Measurements from ENCODE around the gene PTPN21.
A peak's percentile ranks its signal among the peaks of the same experiment; 100 is the strongest.

Gene PTPN21

GRCh38 chr14:88565427-88565826 lies 10.6 kb upstream of the PTPN21 start:
- TF ChIP-seq ZNF565 (CRISPR knock-in tag; conservative IDR thresholded peaks at IDR 0.05; ENCODE audit: low read depth): no peak
- no peak for TF ChIP-seq OSR1 (CRISPR knock-in tag; IDR thresholded peaks at IDR 0.05)
- TF ChIP-seq ARNTL (CRISPR knock-in tag; IDR thresholded peaks at IDR 0.05; ENCODE audit: borderline replicate concordance, low read depth): no peak
- TF ChIP-seq ZFP3 (CRISPR knock-in tag; IDR thresholded peaks at IDR 0.05): no peak
- no peak for TF ChIP-seq RARB (CRISPR knock-in tag; IDR thresholded peaks at IDR 0.05)
- TF ChIP-seq CSRNP3 (CRISPR knock-in tag; IDR thresholded peaks at IDR 0.05): no peak
- TF ChIP-seq ESRRG (CRISPR knock-in tag; IDR thresholded peaks at IDR 0.05): no peak
- no peak for ATAC-seq

DNA sequence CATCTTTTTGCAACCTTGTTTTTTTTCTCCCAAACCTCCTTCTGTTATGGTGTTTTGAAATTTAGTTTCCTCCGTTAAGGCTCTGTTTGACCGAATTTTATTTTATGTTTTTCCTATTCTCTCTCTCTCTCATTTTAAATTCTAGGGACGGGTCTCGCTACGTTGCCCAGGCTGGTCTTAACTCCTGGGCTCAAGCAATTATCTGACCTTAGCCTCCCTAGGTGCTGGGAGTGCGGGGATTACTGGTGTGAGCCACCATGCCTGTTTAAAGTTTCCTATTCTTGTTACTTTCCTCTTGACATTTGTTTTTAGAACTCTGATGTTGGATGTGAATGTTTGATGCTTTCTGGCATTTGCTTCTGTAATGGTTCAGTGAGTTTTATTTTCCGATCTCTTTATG lies 9.0 kb upstream of the PTPN21 start:
- TF ChIP-seq ZFP3 (CRISPR knock-in tag; IDR thresholded peaks at IDR 0.05) (no peak), PPARA (CRISPR knock-in tag; IDR thresholded peaks at IDR 0.05; ENCODE audit: borderline replicate concordance) (no peak), TOX (CRISPR knock-in tag; IDR thresholded peaks at IDR 0.05; ENCODE audit: borderline replicate concordance) (no peak), ZNF8 (CRISPR knock-in tag; IDR thresholded peaks at IDR 0.05) (no peak), OSR1 (CRISPR knock-in tag; IDR thresholded peaks at IDR 0.05) (no peak)
- ATAC-seq: no peak

- TF ChIP-seq ZFP3 (CRISPR knock-in tag; IDR thresholded peaks at IDR 0.05) (peak; percentile 100), ZNF565 (CRISPR knock-in tag; conservative IDR thresholded peaks at IDR 0.05; ENCODE audit: low read depth) (no peak), ZNF8 (CRISPR knock-in tag; IDR thresholded peaks at IDR 0.05) (no peak), GLIS3 (CRISPR knock-in tag; IDR thresholded peaks at IDR 0.05) (no peak), CREB5 (CRISPR knock-in tag; IDR thresholded peaks at IDR 0.05; ENCODE audit: low read depth) (no peak), ZNF70 (CRISPR knock-in tag; IDR thresholded peaks at IDR 0.05) (peak; percentile 70; the same call in 1 of the 2 replicates), TSHZ2 (CRISPR knock-in tag; IDR thresholded peaks at IDR 0.05) (0 out of 2 replicates have a peak, but pooled peaks have one; percentile 64), RARB (CRISPR knock-in tag; IDR thresholded peaks at IDR 0.05) (no peak), TCF4 (CRISPR knock-in tag; IDR thresholded peaks at IDR 0.05; ENCODE audit: borderline replicate concordance) (no peak), TOX (CRISPR knock-in tag; IDR thresholded peaks at IDR 0.05; ENCODE audit: borderline replicate concordance) (no peak)
- ATAC-seq: peak; percentile 96
These were observed 8.3 kb upstream of the PTPN21 start, which contains the start of gene ZC3H14 for GRCh38 chr14:88562831-88563686. ZC3H14 (plus strand) TSS chr14:88563037; CDS start chr14:88563134, 97 bp downstream.

DNA sequence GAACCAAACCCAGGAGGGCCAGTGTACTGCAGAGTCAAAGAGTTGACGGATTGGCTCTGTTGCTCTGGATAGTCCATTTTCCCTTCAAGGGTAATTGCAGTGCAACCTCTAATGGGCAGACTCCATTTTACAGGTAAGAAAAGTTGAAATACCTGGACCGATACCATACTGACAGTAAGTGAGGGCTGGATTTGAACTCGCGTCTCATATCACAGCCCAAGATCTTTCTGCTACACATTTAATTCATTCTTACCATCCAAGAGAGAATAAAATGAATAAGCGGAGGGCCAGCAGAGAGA lies 7.7 kb upstream of the PTPN21 start:
- no peak for TF ChIP-seq ZFP30 (CRISPR knock-in tag; IDR thresholded peaks at IDR 0.05)
- ATAC-seq: no peak

GRCh38 chr14:88559852-88560251 lies 5.0 kb upstream of the PTPN21 start:
- ATAC-seq: peak; percentile 52
- TF ChIP-seq SNAI2 (CRISPR knock-in tag; IDR thresholded peaks at IDR 0.05): no peak
- no peak for TF ChIP-seq TCF4 (CRISPR knock-in tag; IDR thresholded peaks at IDR 0.05; ENCODE audit: borderline replicate concordance)
- TF ChIP-seq ARNTL (CRISPR knock-in tag; IDR thresholded peaks at IDR 0.05; ENCODE audit: borderline replicate concordance, low read depth): no peak
- TF ChIP-seq ISL1 (CRISPR knock-in tag; IDR thresholded peaks at IDR 0.05): no peak

DNA sequence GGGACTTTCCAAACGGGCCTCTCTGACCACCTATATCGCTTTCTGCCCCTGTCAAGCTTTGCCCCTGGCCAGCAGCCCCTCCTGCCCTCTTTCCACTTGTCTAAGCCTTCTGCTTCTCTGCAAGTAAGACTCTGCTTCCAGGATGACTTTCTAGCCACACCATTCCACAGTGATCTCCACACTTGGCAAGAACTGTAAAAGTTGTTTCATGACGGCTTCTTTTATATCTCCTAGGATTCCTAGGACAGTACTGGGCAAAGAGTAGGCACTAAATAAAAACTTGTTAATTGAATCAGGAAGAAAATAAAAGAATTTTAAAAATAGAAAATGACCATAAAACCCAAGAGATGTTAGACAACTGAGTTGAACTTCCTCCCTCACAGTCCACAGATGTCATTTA lies 1.8 kb upstream of the PTPN21 start:
- ATAC-seq: no peak
- TF ChIP-seq POU6F1 (CRISPR knock-in tag; IDR thresholded peaks at IDR 0.05; ENCODE audit: borderline replicate concordance, low read depth) (no peak), GLIS3 (CRISPR knock-in tag; IDR thresholded peaks at IDR 0.05) (no peak), CREB5 (CRISPR knock-in tag; IDR thresholded peaks at IDR 0.05; ENCODE audit: low read depth) (no peak), TSHZ2 (CRISPR knock-in tag; IDR thresholded peaks at IDR 0.05) (no peak), ZNF8 (CRISPR knock-in tag; IDR thresholded peaks at IDR 0.05) (no peak), ZNF70 (CRISPR knock-in tag; IDR thresholded peaks at IDR 0.05) (no peak), RARB (CRISPR knock-in tag; IDR thresholded peaks at IDR 0.05) (no peak), ZC3H10 (CRISPR knock-in tag; IDR thresholded peaks at IDR 0.05) (no peak)

All from SK-N-SH treated with all-trans-retinoic acid at 6 μM for 48 hours (cell line).